ENCODE measurements around the gene CGB1.

The CGB1 gene

DNA sequence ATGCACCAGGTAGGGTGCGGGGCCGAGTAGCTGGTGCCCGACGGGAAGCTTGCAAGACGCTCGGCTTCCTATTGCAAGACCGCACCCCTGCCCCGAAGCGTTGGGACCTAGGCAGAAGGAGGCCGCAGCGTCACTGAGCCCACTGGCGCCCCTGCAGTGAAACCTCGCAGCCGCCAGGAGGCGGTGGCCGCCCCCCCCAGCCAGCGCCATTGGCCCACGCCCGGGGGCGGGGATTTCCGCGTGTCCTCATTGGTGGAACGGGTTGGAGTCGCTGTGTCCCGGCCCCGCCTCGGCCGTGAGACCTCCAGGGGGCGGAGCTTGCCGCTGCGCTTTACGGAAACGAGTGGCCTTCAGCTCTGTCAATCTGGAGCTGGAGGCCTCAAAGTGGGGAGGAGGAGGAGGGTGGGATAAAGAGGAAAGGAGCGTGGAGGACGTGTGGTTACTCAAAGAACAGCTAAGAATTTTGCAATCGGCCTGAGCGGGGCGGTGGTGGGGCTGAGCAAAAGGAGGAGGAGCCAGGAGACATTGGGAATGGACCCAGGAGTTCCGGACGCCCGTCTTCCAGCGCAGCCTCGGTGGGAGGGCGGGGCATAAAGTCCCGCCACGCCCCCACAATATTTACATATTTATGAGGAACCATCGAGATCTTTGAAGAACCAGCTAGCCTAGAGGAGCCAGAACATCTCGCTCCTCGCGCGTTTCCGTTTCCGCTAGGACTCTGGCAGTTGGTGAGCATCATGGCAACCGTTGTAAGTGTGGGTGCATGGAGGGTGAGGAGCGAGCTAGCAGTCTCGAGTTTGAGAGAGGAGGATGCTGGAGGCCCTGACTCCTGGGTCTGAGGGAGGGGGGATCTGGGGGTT is 43.3 kb downstream of the CGB1 start, which contains the start of the genes GYS1 and RUVBL2:
TSS of gene GYS1 (minus strand) at position 135 of the 860 bp plus-strand sequence. CDS start 197 bp downstream, outside the sequence.
TSS of gene RUVBL2 (plus strand) at position 713 of the 860 bp plus-strand sequence. CDS start at position 738, 25 bp downstream.
- DNase-seq: peak; percentile 100

DNA sequence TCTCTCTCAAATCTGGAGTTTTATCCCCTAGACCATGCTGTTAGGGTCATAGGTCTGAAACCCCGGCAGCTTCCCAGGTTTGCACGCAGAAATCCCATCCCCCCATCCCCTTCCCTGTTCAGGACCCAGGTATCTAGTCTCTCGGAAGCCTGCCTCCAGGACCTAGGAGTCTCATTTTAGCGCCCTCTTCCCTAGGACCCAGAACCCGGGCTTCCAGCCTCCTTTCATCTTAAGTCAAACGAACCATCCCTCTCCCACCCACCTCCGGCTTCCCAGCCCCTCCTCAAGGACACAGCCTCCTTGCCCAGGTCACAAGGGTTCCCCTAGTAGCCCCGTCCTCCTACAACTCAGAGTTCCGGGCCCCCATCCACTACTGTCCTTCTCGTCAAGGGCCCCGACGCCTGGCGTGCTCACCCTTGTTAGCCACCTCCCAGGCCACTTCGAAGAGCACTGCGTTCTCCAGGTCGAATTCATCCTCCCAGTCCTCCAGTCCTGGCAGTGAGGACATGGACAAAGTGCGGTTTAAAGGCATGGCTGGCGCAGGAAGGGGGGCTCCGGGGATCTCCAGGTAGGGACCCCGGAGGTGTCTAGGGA is 44.0 kb downstream of the CGB1 start:
- no peak for DNase-seq

DNA sequence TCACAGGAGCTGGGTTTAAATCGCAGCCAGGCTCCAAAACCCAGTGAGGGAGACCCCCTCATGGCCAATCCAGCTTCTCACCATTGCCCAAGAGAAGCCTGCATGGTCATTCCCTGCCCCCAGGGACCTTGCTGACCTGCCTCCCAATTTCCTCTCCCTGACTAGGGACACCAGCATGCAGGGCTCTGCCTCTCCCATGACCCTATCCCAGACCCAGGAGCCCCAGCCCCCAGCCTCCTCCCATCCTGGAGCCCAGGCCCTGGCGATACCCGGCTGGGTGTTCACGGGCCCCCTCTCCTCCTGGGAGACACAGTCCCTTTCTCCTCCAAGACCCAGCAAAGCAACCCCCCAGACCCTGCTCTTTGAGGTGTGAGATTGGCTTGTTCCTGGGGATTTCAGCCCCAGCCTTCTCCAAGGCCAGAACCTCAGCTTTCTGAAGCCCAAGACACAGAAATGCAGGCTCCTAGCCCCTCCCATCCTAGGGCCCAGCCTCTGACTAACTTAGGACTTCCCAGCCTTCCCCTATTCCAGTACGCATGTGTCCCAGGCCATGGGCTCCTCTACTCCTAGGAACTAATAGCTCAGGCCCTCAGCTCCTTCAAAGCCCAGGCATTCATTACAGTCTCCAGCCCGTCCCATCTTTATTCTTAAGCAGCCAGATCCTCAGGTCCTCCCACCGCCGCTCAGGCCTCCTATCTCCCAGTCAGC is 44.7 kb downstream of the CGB1 start:
- DNase-seq: peak; percentile 43

DNA sequence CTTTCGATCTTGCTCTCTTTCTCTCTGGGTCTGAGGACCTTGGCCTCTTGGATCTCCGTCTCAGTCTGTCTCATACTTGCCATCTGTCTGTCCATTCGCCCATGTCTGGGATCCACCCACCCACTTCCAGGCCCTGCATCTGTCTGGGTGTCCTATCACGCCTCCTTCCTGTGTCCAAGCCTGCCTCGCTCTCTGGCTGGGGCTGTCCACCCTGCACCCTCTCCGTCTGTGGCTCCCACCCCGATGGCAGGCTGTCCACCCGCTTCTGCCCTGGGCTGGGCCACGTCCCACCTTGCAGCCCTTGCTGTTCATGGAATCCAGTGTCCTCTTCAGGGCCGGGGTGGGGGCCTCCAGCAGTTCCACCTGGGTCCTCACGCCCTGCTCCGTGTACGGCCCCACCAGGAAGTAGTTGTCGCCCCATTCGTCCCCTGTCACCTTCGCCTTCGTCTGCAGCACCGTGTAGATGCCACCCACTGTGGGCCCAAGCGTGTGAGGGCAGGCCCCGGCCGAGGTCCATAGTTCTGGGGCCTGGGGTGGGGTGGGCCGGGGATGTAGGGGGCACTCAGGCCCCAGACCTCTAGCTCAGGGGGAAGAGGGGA is 45.6 kb downstream of the CGB1 start:
- no peak for DNase-seq

DNA sequence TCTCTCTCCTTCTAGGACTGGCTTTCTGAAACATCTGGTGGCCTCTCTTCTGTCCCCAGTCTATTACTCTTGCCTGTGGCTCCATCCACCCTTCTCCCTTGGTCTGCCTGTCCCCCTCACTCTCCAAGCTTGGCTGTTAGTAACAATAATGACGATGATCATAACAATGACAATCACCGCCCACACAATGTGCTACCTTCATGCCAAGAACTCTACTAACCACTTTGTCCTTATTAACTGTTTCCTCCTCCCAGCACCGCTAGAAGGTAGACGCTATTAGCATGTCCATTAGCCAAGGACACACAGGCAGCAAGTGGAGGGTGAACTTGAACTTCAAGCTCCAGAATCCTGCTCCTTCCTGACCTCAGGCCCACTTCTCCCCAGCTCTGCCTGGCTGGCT is 46.3 kb downstream of the CGB1 start:
- no peak for DNase-seq

DNA sequence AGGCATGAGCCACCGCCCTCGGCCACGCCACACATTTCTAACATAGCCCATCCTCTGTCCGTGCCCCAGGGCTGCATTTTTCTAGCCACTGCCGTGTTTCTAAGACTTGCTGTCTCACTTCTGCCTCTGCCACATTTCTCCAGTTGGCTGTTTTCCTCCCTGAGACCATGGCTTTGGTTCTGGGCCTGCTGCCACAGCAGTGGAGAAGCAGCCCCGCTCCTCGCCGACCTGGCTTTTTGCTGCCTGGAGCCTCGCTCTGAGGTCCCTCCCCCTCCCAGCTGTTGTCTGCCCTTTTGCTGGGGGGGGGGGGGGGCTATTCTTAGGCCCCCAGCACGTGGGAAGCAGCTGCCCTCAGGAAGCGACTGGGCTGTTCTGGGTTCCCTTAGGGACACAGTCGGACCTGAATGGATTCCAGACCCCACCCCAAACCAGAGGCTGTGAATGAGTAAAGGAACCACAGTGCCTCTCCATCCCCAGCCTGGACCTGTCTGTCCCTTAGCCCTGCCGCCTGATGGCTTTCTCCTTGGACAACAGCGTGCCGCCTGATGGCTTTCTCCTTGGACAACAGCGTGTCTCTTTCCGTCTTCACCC is 46.9 kb downstream of the CGB1 start:
- no peak for DNase-seq

DNA sequence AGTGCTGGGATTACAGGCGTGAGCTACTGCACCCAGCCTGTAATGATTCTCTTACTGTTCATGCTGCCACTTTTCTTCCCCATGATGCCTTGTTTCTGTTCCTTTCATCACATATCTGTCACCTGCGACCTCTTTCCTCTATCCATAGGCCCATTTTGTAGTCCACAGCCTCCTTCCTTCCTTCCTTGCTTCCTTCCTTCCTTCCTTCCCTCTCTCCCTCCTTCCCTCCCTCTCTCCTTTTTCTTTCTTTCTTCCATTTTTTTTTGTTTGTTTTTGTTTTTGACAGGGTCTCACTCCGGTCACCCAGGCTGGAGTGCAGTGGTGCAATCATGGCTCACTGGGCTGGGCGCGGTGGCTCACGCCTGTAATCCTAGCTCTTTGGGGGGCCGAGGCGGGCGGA is 47.8 kb downstream of the CGB1 start:
- DNase-seq: no peak

DNA sequence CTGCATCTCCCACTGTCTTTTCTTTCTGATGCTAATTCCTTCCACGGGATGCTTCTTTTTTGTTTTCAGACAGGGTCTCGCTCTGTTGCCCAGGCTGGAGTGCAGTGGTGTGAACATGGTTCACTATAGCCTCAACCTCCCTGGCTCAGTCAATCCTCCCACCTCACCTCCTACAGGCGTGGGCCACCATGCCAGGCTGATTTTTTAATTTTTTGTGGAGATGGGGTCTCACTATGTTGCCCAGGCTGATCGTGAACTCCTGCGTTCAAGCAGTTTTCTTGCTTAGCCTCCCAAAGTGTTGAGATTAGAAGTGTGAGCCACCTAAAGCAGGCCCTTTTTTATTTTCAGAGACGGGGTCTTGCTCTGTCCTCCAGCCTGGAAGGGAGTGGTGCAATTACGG is 48.4 kb downstream of the CGB1 start:
- DNase-seq: no peak

DNA sequence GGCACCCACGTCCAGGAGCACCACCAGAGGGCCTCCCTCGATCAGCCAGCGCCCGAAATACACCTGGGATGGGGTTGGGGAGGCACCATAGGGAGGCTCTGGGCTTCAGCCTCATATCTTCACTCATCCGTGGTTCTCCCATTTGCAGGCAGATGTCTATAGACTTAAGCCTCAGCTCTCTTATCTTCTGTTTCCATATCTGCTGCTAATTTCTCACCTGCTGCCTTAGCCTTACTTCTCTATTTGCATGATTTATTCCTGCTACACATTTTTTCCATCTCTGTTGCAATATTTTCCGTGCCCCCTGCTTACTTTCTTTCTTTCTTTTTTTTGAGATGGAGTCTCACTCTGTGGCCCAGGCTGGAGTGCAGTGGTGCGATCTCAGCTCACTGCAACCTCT is 49.4 kb downstream of the CGB1 start:
- no peak for DNase-seq

DNA sequence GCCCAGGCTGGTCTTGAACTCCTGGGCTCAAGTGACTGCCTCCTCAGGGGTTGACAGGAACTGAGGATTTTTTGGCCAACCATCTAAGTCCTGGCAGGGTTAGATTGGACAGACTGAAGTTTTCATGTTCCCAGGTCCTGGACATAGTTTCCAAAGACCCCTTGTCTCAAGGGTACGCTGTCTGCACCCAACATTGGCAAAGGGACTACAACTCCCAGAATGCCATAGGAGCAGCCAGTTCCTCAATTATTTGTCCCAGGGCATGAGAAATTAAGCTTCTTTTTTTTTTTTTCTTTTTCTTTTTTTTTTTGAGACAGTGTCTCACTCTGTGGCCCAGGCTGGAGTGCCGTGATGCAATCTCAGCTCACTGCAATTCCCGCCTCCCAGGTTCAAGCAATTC is 50.5 kb downstream of the CGB1 start:
- no peak for DNase-seq

DNA sequence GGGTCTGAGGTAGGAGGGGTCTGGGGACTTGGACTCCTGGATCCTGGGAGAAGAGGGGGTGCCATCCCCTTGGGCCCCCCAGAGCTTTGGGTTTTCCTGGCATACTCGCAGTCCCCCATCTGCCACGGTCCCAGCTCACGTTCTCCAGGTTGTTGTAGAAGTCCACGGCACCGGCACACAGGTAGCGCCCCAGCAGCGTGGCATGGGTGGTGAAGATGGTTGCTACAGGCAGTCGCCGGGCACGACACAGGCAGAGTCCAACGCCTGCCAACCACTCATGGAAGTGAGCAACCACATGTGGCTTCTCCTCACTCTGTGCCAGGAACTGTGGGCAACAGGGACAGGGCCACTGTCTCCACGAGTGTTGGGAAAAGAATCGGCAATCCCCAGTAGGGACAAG is 51.0 kb downstream of the CGB1 start:
- DNase-seq: no peak
